ENCODE data around the gene BEST2. TPM values are rescaled to one million over a fixed set of nuclear protein-coding genes. Genes with fewer than 3 reads are reported as not detected.

BEST2 gene
- total RNA-seq, 1 donor from 2014 or later, result not detected

GRCh38 chr19:12783291-12783848, 31.8 kb downstream of the BEST2 start:
- peaks cover 4% of the 10 kb centered on the region for H3K36me3 Mint-ChIP-seq (ENCODE audit: low read depth, unreplicated experiment)
- no peak for DNase-seq (ENCODE audit: low spot score)
- peak overlapping the region; percentile 84 for H3K4me3 Mint-ChIP-seq (ENCODE audit: unreplicated experiment)
- H3K27me3 Mint-ChIP-seq (ENCODE audit: unreplicated experiment), result peaks cover 18% of the 10 kb centered on the region
- TF ChIP-seq CTCF (IDR thresholded peaks at IDR 0.05; ENCODE audit: unreplicated experiment), result no peak
- H3K27ac Mint-ChIP-seq (ENCODE audit: unreplicated experiment), result peak overlapping the region; percentile 95
- no peaks in the 10 kb centered on the region for H3K9me3 Mint-ChIP-seq (ENCODE audit: unreplicated experiment)
- H3K4me1 Mint-ChIP-seq (ENCODE audit: unreplicated experiment), result peaks cover 23% of the 10 kb centered on the region

- Mint-ChIP-seq H3K4me1 (ENCODE audit: unreplicated experiment) (peaks cover 22% of the 10 kb centered on the region), H3K4me3 (ENCODE audit: unreplicated experiment) (peak overlapping the region; percentile 84), H3K27ac (ENCODE audit: unreplicated experiment) (peak overlapping the region; percentile 95), H3K36me3 (ENCODE audit: low read depth, unreplicated experiment) (no peaks in the 10 kb centered on the region), H3K27me3 (ENCODE audit: unreplicated experiment) (peaks cover 15% of the 10 kb centered on the region), H3K9me3 (ENCODE audit: unreplicated experiment) (no peaks in the 10 kb centered on the region)
- TF ChIP-seq CTCF (IDR thresholded peaks at IDR 0.05; ENCODE audit: unreplicated experiment), result no peak
- DNase-seq (ENCODE audit: low spot score), result no peak
These were observed 32.3 kb downstream of the BEST2 start for GRCh38 chr19:12783849-12784393.

- Mint-ChIP-seq H3K36me3 (ENCODE audit: low read depth, unreplicated experiment) (no peaks in the 10 kb centered on the region), H3K27me3 (ENCODE audit: unreplicated experiment) (peaks cover 16% of the 10 kb centered on the region), H3K4me1 (ENCODE audit: unreplicated experiment) (peaks cover 21% of the 10 kb centered on the region), H3K4me3 (ENCODE audit: unreplicated experiment) (no peak overlapping the region), H3K27ac (ENCODE audit: unreplicated experiment) (no peak overlapping the region), H3K9me3 (ENCODE audit: unreplicated experiment) (no peaks in the 10 kb centered on the region)
- DNase-seq (ENCODE audit: low spot score), result no peak
- TF ChIP-seq CTCF (IDR thresholded peaks at IDR 0.05; ENCODE audit: unreplicated experiment), result no peak
These were observed 32.8 kb downstream of the BEST2 start for GRCh38 chr19:12784394-12784870.

GRCh38 chr19:12784871-12785430, 33.4 kb downstream of the BEST2 start:
- Mint-ChIP-seq H3K27ac (ENCODE audit: unreplicated experiment) (no peak overlapping the region), H3K4me3 (ENCODE audit: unreplicated experiment) (no peak overlapping the region), H3K4me1 (ENCODE audit: unreplicated experiment) (peaks cover 19% of the 10 kb centered on the region), H3K36me3 (ENCODE audit: low read depth, unreplicated experiment) (no peaks in the 10 kb centered on the region), H3K27me3 (ENCODE audit: unreplicated experiment) (peaks cover 16% of the 10 kb centered on the region), H3K9me3 (ENCODE audit: unreplicated experiment) (no peaks in the 10 kb centered on the region)
- no peak for TF ChIP-seq CTCF (IDR thresholded peaks at IDR 0.05; ENCODE audit: unreplicated experiment)
- no peak for DNase-seq (ENCODE audit: low spot score)

GRCh38 chr19:12785431-12786031, 33.9 kb downstream of the BEST2 start:
- Mint-ChIP-seq H3K27ac (ENCODE audit: unreplicated experiment) (no peak overlapping the region), H3K9me3 (ENCODE audit: unreplicated experiment) (no peaks in the 10 kb centered on the region), H3K4me3 (ENCODE audit: unreplicated experiment) (no peak overlapping the region), H3K27me3 (ENCODE audit: unreplicated experiment) (peaks cover 18% of the 10 kb centered on the region), H3K36me3 (ENCODE audit: low read depth, unreplicated experiment) (no peaks in the 10 kb centered on the region), H3K4me1 (ENCODE audit: unreplicated experiment) (peaks cover 22% of the 10 kb centered on the region)
- TF ChIP-seq CTCF (IDR thresholded peaks at IDR 0.05; ENCODE audit: unreplicated experiment), result no peak
- DNase-seq (ENCODE audit: low spot score), result no peak

Data from endothelial cell (in vitro differentiated cells).